Esophagus squamous epithelium (tissue), 5 donors: ENCODE data around the gene ACTMAP. TPM values are rescaled to one million over a fixed set of nuclear protein-coding genes. Genes with fewer than 3 reads are reported as not detected.

Source experiments
- DNase-seq: peaks from one replicate; lab custom pipeline; 2025; lab: John Stamatoyannopoulos, UW
- H3K27ac ChIP-seq, 4 donors: fragments of 200-600 bp; sonication (generic); one replicate each; pipeline ENCODE4 v1.5.1; 2016 to 2019; ENCODE audit warnings: mild to moderate bottlenecking in 1 of 4
- H3K27me3 ChIP-seq, 4 donors: fragments of 200-600 bp; sonication (generic); 1 replicate in 3 of 4; 2 replicates in 1 of 4; pipeline versions ENCODE4 v1.5.1 to v1.6.0; 2017 to 2021; ENCODE audit warnings: antibody characterized with exemption in 1 of 4
- H3K36me3 ChIP-seq, 3 donors: fragments of 200-600 bp; sonication (generic); one replicate each; pipeline ENCODE4 v1.5.1; 2016 to 2019
- H3K4me1 ChIP-seq, 3 donors: fragments of 200-600 bp; sonication (generic); one replicate each; pipeline ENCODE4 v1.5.1; 2017 to 2019
- H3K4me3 ChIP-seq, 4 donors: fragments of 200-600 bp; sonication (generic); 1 replicate in 3 of 4; 2 replicates in 1 of 4; pipeline ENCODE4 v1.5.1; 2016 to 2019; ENCODE audit warnings: mild to moderate bottlenecking in 2 of 4, moderate library complexity in 1 of 4
- H3K9me3 ChIP-seq, 3 donors: fragments of 200-600 bp; sonication (generic); one replicate each; pipeline ENCODE4 v1.5.1; 2016 to 2019
- POLR2A ChIP-seq, 4 donors: fragments of 450-650 bp; IDR thresholded peaks; one replicate each; pipeline ENCODE4 v1.6.1; 2017; ENCODE audit warnings: antibody characterized with exemption in 4 of 4, mild to moderate bottlenecking in 4 of 4, moderate library complexity in 3 of 4
- WGBS, 2 donors: methylation state at CpG; one replicate each; pipeline ENCODE4 v1.1.5; 2018; 5-methylcytosine and 5-hydroxymethylcytosine counted together
- intact Hi-C: fragments of 100-400 bp; cut with DNase I; formaldehyde crosslinking; loops from one replicate; pipeline ENCODE4 v1.15.0; 2022
- total RNA-seq, 4 donors: library from RNA; depleted of rRNA; stranded (reverse); fragments of >200 nt; gene quantifications; one replicate each; pipeline ENCODE4 v1.1.0, GENCODE V29; 2016
- TF ChIP-seq, protein P1 (sequence below), 6 experiments: fragments of 450-650 bp in 4 of 6; fragments of 200-600 bp in 2 of 6; sonication (generic) in 2 of 6; IDR thresholded peaks; one replicate each; pipeline ENCODE4 v1.5.1; 2016 to 2019; ENCODE audit warnings: antibody characterized with exemption in 6 of 6, mild to moderate bottlenecking in 4 of 6, moderate library complexity in 4 of 6
- donor health status: DM: yes; HTN: yes; CAD: no.

ACTMAP gene
- total RNA-seq, 4 donors from 2014 or later: 2.1 to 2.8 (median 2.4) TPM

DNA sequence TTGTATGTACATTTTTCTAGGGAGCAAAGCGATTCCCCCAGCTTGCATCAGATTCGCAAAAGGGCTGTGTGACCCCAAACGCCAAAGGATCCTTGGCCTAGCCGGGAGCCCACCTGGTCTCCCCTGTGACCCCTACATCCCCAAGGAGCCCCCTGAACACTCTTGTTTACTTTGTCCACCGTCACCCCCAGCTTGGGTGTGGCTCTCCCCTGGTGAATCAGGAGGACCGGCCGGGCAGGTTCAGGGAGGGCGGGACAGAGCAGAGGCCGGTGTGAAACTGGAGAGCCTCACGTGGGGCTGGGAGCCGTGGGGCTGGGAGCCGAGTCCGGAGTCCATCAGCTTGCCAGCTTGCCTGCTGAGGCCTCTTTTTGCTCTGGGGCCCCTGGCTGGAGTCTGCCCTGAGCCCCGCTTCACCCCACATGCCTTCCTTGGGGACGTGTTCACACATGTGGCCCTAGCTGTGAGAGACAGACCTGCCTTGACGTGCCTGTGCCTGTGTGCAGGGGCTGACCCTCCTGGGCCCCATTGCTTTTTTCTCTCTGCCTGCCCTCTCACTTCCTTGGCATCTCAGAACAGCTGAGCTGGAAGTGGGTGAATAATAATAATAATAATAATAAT is 31.4 kb downstream of the ACTMAP start:
- H3K9me3 ChIP-seq: no peaks in the 10 kb centered on the region
- peaks cover 2 to 31% (median 4%) of the 10 kb centered on the region in 3 donors for H3K36me3 ChIP-seq
- TF ChIP-seq, protein P1, sequence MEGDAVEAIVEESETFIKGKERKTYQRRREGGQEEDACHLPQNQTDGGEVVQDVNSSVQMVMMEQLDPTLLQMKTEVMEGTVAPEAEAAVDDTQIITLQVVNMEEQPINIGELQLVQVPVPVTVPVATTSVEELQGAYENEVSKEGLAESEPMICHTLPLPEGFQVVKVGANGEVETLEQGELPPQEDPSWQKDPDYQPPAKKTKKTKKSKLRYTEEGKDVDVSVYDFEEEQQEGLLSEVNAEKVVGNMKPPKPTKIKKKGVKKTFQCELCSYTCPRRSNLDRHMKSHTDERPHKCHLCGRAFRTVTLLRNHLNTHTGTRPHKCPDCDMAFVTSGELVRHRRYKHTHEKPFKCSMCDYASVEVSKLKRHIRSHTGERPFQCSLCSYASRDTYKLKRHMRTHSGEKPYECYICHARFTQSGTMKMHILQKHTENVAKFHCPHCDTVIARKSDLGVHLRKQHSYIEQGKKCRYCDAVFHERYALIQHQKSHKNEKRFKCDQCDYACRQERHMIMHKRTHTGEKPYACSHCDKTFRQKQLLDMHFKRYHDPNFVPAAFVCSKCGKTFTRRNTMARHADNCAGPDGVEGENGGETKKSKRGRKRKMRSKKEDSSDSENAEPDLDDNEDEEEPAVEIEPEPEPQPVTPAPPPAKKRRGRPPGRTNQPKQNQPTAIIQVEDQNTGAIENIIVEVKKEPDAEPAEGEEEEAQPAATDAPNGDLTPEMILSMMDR (IDR thresholded peaks at IDR 0.05): no peak
- TF ChIP-seq POLR2A (IDR thresholded peaks at IDR 0.05): peak in 3 of 4 donors; percentile 47 to 68 (median 59)
- intact Hi-C loops: loop anchor here (5.0 kb wide), 1 partner anchor 112 kb away; no protein-coding TSS in a partner anchor
- no peaks in the 10 kb centered on the region for H3K27me3 ChIP-seq
- H3K27ac ChIP-seq: peak overlapping the region; percentile 98 to 100 (median 100)
- peaks cover 26 to 93% (median 45%) of the 10 kb centered on the region in 3 donors for H3K4me1 ChIP-seq
- WGBS, 2 donors: 6 to 7% methylated on average over 6 to 7 of the region's 16 CpGs
- DNase-seq: no peak
- peak overlapping the region; percentile 81 to 94 (median 92) for H3K4me3 ChIP-seq

- peaks cover 27 to 88% (median 46%) of the 10 kb centered on the region in 3 donors for H3K4me1 ChIP-seq
- intact Hi-C loops: loop anchor here (5.0 kb wide), 1 partner anchor 111 kb away; no protein-coding TSS in a partner anchor
- H3K9me3 ChIP-seq: no peaks in the 10 kb centered on the region
- H3K27ac ChIP-seq: peak overlapping the region; percentile 98 to 100 (median 100)
- peak overlapping the region; percentile 81 to 94 (median 92) for H3K4me3 ChIP-seq
- no peak for DNase-seq
- WGBS, 2 donors: 8 to 15% methylated on average over 18 of the region's 20 CpGs
- TF ChIP-seq, protein P1 (IDR thresholded peaks at IDR 0.05): peak in 1 of 6 experiments; percentile 3
- TF ChIP-seq POLR2A (IDR thresholded peaks at IDR 0.05): peak in 1 of 4 donors; percentile 5
- peaks cover 0 to 24% (median 0%) of the 10 kb centered on the region in 3 donors for H3K36me3 ChIP-seq
- H3K27me3 ChIP-seq: no peaks in the 10 kb centered on the region
Measured at GRCh38 chr19:40717880-40718773, 32.1 kb downstream of the ACTMAP start.

- intact Hi-C loops: loop anchor here (5.0 kb wide), 1 partner anchor 110 kb away; no protein-coding TSS in a partner anchor
- no peak for TF ChIP-seq POLR2A (IDR thresholded peaks at IDR 0.05)
- TF ChIP-seq, protein P1 (IDR thresholded peaks at IDR 0.05): no peak
- Histone ChIP-seq H3K36me3 (peaks cover 0 to 24% (median 0%) of the 10 kb centered on the region in 3 donors), H3K4me3 (peak overlapping the region; percentile 81 to 94 (median 92)), H3K4me1 (peaks cover 27 to 81% (median 46%) of the 10 kb centered on the region in 3 donors), H3K27me3 (no peaks in the 10 kb centered on the region), H3K27ac (peak overlapping the region; percentile 98 to 100 (median 100)), H3K9me3 (no peaks in the 10 kb centered on the region)
- WGBS, 2 donors: 0% methylated on average over 2 of the region's 20 CpGs; no CpG with 5 or more reads in 1 of the 2 donors
- no peak for DNase-seq
Measured at GRCh38 chr19:40717325-40717879, 32.9 kb downstream of the ACTMAP start.

DNA sequence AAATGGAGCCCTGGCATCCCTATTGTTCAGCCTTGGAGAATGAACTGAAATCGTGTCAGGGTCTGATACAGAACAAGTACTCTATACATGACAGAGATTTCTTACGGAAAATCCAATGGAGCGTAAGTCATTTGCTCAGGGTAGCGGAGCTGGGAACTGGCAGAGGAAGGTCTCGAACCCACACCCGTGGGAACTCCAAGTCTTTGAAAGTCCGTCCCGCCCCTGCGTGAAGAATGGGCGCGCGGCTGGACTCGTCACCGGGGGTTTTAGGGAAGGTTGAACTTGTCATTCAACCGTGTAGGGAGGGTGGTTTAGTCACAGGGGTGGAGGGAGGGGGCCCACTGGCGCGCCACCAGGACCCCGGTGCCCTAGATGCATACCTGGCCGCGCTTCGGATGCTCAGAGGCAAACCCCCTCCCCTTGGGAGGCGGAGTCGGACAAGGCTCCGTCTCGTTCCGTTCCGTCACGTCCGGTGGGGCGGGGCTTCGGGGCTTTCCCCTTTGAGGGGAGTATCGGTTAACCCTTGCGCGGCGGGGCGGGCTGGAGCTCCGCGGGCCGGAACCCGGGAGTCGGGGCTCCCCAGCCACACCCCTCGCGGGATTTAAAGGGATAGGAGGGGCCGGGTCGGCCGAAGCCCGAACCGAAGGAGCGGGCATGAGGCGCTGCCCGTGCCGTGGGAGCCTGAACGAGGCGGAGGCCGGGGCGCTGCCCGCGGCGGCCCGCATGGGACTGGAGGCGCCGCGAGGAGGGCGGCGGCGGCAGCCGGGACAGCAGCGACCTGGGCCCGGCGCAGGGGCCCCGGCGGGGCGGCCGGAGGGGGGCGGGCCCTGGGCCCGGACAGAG is 33.6 kb downstream of the ACTMAP start, which contains the start of the genes COQ8B and ITPKC:
Gene COQ8B (minus strand): TSS at position 405 of the 843 bp plus-strand sequence. CDS start 2,254 bp downstream, outside the sequence.
Gene ITPKC (plus strand): TSS at position 631 of the 843 bp plus-strand sequence. CDS start 24 bp downstream, at position 655.
- H3K4me1 ChIP-seq: peaks cover 24 to 74% (median 42%) of the 10 kb centered on the region in 3 donors
- intact Hi-C loops: loop anchor here (5.0 kb wide), 1 partner anchor 109 kb away; no protein-coding TSS in a partner anchor
- peak within 1 kb of the TSS; percentile 98 to 100 (median 100) for H3K27ac ChIP-seq
- WGBS, 2 donors: 0% methylated on average over 11 to 15 of the region's 76 CpGs
- peak; percentile 89 for DNase-seq
- peak within 1 kb of the TSS; percentile 81 to 94 (median 92) for H3K4me3 ChIP-seq
- TF ChIP-seq, protein P1 (IDR thresholded peaks at IDR 0.05): peak in 4 of 6 experiments; percentile 18 to 45 (median 42)
- peak in 3 of 4 donors; percentile 86 to 91 (median 89) for TF ChIP-seq POLR2A (IDR thresholded peaks at IDR 0.05)
- H3K27me3 ChIP-seq: no peaks in the 10 kb centered on the region
- peaks cover 0 to 24% (median 0%) of the 10 kb centered on the region in 3 donors for H3K36me3 ChIP-seq
- H3K9me3 ChIP-seq: no peaks in the 10 kb centered on the region
